Ovary (tissue), 3 donors: ENCODE data around the gene GPHN.

Experiments
- POLR2A ChIP-seq: fragments of 450-650 bp; IDR thresholded peaks from one replicate; pipeline ENCODE4 v1.6.1; 2017; ENCODE audit warnings: antibody characterized with exemption, mild to moderate bottlenecking, moderate library complexity
- TF ChIP-seq, protein P1 (sequence below), 3 donors: fragments of 450-650 bp in 2 of 3; fragments of 200-600 bp in 1 of 3; IDR thresholded peaks; one replicate each; pipeline versions ENCODE4 v1.5.1 to v1.8.0; 2016 to 2022; ENCODE audit warnings: antibody characterized with exemption in 3 of 3, mild to moderate bottlenecking in 1 of 3
- donor health status: DM: no; HTN: no; CAD: no.

DNA sequence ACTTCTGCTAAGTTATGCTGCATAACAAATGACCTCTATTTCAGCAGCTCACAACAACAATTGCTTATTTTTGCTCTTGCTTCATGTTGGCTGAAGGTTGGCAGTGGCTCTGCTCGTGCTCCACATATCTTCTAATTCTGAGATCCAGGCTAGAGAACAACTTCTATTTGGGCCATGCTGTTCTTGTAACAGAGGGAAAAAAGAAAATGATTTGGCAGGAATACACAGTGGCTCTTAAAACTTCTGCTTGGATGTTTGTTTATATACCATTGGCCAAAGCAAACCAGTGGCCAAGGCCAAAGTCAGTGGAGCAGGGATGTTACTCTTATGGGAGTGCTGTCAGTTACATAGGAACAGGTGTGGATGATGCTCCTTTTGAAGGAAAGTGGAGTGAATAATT, 32.1 kb downstream of the GPHN start:
- TF ChIP-seq, protein P1, sequence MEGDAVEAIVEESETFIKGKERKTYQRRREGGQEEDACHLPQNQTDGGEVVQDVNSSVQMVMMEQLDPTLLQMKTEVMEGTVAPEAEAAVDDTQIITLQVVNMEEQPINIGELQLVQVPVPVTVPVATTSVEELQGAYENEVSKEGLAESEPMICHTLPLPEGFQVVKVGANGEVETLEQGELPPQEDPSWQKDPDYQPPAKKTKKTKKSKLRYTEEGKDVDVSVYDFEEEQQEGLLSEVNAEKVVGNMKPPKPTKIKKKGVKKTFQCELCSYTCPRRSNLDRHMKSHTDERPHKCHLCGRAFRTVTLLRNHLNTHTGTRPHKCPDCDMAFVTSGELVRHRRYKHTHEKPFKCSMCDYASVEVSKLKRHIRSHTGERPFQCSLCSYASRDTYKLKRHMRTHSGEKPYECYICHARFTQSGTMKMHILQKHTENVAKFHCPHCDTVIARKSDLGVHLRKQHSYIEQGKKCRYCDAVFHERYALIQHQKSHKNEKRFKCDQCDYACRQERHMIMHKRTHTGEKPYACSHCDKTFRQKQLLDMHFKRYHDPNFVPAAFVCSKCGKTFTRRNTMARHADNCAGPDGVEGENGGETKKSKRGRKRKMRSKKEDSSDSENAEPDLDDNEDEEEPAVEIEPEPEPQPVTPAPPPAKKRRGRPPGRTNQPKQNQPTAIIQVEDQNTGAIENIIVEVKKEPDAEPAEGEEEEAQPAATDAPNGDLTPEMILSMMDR (IDR thresholded peaks at IDR 0.05): no peak
- no peak for TF ChIP-seq POLR2A
